HepG2 (cell line): ENCODE measurements around the gene LIN28A. TPM values are rescaled to one million over a fixed set of nuclear protein-coding genes. Genes with fewer than 3 reads are reported as not detected.

Source experiments
- HOXA9 ChIP-seq: sonication (generic); formaldehyde crosslinking; IDR thresholded peaks from 2 replicates; pipeline ENCODE4 v1.8.1; 2022; ENCODE audit warnings: missing genetic modification reagents, mild to moderate bottlenecking, moderate library complexity, borderline replicate concordance
- LCORL ChIP-seq, 2 experiments: fragments of 450-650 bp in 1 of 2; sonication (generic) in 1 of 2; formaldehyde crosslinking in 1 of 2; IDR thresholded peaks; 2 replicates each; pipeline versions ENCODE4 v1.5.0 to v1.6.1; 2017 to 2020; ENCODE audit warnings: antibody characterized with exemption in 1 of 2, missing genetic modification reagents in 1 of 2
- MTA3 ChIP-seq: sonication (generic); formaldehyde crosslinking; IDR thresholded peaks from 2 replicates; pipeline ENCODE4 v1.4.0; 2020; ENCODE audit warnings: missing genetic modification reagents
- PCBP2 ChIP-seq: fragments of 200-400 bp; formaldehyde crosslinking; optimal IDR thresholded peaks from 2 replicates; pipeline ENCODE3; 2018; ENCODE audit warnings: low read length, low read depth; ENCODE audit not compliant: poor library complexity, severe bottlenecking
- SP2 ChIP-seq: sonication (generic); formaldehyde crosslinking; IDR thresholded peaks from 2 replicates; pipeline ENCODE4 v1.5.1; 2020; ENCODE audit warnings: mild to moderate bottlenecking, missing genetic modification reagents
- ZNF572 ChIP-seq: sonication (generic); formaldehyde crosslinking; IDR thresholded peaks from 2 replicates; pipeline ENCODE4 v1.5.1; 2020; ENCODE audit warnings: mild to moderate bottlenecking, missing genetic modification reagents
- ZNF724P ChIP-seq: sonication (generic); formaldehyde crosslinking; IDR thresholded peaks from 2 replicates; pipeline ENCODE4 v1.8.0; 2022; ENCODE audit warnings: missing genetic modification reagents, borderline replicate concordance
- ZNF776 ChIP-seq: sonication (generic); formaldehyde crosslinking; IDR thresholded peaks from 2 replicates; pipeline ENCODE4 v1.4.0; 2020; ENCODE audit warnings: mild to moderate bottlenecking, missing genetic modification reagents
- ZSCAN30 ChIP-seq: sonication (generic); formaldehyde crosslinking; IDR thresholded peaks from 2 replicates; pipeline ENCODE4 v1.5.0; 2020; ENCODE audit warnings: mild to moderate bottlenecking, missing genetic modification reagents
- polyA plus RNA-seq, 8 experiments: library from polyadenylated mRNA; depleted of rRNA in 3 of 8; stranded (reverse) in 7 of 8; unstranded in 1 of 8; fragments of >200 nt; fragmentation: Illumina TruSeq in 4 of 8; extraction: Trizol in 4 of 8; gene quantifications; 2 replicates each; pipeline versions ENCODE4 v1.2.1 to v1.2.3, GENCODE V29; 2011 to 2016; ENCODE audit warnings: low read depth in 4 of 8, missing spikeins in 1 of 8, mixed read lengths in 1 of 8; ENCODE audit not compliant: insufficient read depth in 1 of 8
- total RNA-seq, 5 experiments: library from RNA; depleted of rRNA; stranded (reverse); fragments of >200 nt; fragmentation: Illumina TruSeq; extraction: Trizol; gene quantifications; 2 replicates each; pipeline ENCODE4 v1.2.3, GENCODE V29; 2016; ENCODE audit warnings: low read depth in 1 of 5
- TF ChIP-seq, protein P1 (sequence below): sonication (generic); formaldehyde crosslinking; IDR thresholded peaks from 2 replicates; pipeline ENCODE4 v1.5.1; 2020; ENCODE audit warnings: mild to moderate bottlenecking, missing genetic modification reagents, borderline replicate concordance
- TF ChIP-seq, protein P2 (sequence below): IDR thresholded peaks from 2 replicates; pipeline ENCODE4 v1.6.1; 2016; ENCODE audit warnings: mild to moderate bottlenecking, missing biosample characterization, missing genetic modification reagents
- TF ChIP-seq, protein P3 (sequence below): IDR thresholded peaks from 2 replicates; pipeline ENCODE4 v1.6.1; 2016; ENCODE audit warnings: low read depth, control low read depth
- TF ChIP-seq, protein P4 (sequence below): sonication (generic); formaldehyde crosslinking; IDR thresholded peaks from 2 replicates; pipeline ENCODE4 v1.4.0; 2020; ENCODE audit warnings: missing genetic modification reagents, borderline replicate concordance
- TF ChIP-seq, protein P5 (sequence below): sonication (generic); formaldehyde crosslinking; IDR thresholded peaks from 2 replicates; pipeline ENCODE4 v1.8.0; 2022; ENCODE audit warnings: mild to moderate bottlenecking, missing genetic modification reagents

LIN28A gene
- total and polyA plus RNA-seq, 2 of the 13 experiments (the other 11 are each of a cell fraction or from before 2014, with no cell fraction given), result not detected

DNA sequence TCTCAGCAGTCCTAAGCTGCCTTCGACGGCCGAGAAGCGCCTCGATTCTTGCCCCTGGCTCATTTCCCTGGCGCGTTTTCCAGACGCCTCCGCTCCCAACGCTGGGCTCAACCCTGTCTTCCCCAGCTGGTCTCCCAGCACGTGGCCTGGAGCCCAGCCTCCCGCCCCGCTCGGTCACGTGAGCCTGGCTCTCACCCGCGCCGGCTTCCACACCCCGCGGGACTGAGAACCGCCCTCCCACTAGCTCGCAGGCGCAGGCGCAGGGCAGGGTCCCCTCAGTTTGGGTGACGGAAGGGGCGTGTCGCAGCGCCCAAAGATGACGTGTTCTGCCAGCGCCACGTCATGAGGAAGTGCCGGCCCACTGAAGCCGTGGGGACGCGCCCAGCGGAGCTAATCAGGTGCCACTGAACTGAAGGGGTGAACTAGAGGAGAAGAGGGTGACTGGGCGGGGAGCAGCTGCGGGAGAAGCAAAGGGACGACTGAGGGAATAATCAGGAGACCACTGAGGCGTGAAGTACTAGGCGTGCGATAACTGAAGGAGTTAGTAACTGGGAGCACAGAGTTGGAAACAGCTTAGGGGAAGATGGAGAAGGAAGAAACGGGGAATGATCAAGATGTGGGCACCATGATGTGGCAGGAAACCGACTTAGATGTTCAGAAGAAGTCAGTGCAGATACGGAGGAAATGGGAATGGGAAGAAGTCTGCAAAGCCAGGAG, 21.5 kb downstream of the LIN28A start, which contains the start of gene DHDDS (continued):
- TF ChIP-seq LCORL (IDR thresholded peaks at IDR 0.05), result no peak
- peak; percentile 86 for TF ChIP-seq LCORL (CRISPR knock-in tag; IDR thresholded peaks at IDR 0.05)
- peak; percentile 92; the same call in 1 of the 2 replicates for TF ChIP-seq ZNF776 (CRISPR knock-in tag)
- 0 out of 2 replicates have a peak, but pooled peaks have one; percentile 46 for TF ChIP-seq SP2 (CRISPR knock-in tag)
- TF ChIP-seq, protein P1, sequence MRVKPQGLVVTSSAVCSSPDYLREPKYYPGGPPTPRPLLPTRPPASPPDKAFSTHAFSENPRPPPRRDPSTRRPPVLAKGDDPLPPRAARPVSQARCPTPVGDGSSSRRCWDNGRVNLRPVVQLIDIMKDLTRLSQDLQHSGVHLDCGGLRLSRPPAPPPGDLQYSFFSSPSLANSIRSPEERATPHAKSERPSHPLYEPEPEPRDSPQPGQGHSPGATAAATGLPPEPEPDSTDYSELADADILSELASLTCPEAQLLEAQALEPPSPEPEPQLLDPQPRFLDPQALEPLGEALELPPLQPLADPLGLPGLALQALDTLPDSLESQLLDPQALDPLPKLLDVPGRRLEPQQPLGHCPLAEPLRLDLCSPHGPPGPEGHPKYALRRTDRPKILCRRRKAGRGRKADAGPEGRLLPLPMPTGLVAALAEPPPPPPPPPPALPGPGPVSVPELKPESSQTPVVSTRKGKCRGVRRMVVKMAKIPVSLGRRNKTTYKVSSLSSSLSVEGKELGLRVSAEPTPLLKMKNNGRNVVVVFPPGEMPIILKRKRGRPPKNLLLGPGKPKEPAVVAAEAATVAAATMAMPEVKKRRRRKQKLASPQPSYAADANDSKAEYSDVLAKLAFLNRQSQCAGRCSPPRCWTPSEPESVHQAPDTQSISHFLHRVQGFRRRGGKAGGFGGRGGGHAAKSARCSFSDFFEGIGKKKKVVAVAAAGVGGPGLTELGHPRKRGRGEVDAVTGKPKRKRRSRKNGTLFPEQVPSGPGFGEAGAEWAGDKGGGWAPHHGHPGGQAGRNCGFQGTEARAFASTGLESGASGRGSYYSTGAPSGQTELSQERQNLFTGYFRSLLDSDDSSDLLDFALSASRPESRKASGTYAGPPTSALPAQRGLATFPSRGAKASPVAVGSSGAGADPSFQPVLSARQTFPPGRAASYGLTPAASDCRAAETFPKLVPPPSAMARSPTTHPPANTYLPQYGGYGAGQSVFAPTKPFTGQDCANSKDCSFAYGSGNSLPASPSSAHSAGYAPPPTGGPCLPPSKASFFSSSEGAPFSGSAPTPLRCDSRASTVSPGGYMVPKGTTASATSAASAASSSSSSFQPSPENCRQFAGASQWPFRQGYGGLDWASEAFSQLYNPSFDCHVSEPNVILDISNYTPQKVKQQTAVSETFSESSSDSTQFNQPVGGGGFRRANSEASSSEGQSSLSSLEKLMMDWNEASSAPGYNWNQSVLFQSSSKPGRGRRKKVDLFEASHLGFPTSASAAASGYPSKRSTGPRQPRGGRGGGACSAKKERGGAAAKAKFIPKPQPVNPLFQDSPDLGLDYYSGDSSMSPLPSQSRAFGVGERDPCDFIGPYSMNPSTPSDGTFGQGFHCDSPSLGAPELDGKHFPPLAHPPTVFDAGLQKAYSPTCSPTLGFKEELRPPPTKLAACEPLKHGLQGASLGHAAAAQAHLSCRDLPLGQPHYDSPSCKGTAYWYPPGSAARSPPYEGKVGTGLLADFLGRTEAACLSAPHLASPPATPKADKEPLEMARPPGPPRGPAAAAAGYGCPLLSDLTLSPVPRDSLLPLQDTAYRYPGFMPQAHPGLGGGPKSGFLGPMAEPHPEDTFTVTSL (CRISPR knock-in tag), result no peak
- no peak for TF ChIP-seq PCBP2
- TF ChIP-seq, protein P2, sequence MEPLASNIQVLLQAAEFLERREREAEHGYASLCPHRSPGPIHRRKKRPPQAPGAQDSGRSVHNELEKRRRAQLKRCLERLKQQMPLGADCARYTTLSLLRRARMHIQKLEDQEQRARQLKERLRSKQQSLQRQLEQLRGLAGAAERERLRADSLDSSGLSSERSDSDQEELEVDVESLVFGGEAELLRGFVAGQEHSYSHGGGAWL (CRISPR knock-in tag), result peak; percentile 99
- TF ChIP-seq ZSCAN30 (CRISPR knock-in tag), result no peak
- TF ChIP-seq, protein P3, sequence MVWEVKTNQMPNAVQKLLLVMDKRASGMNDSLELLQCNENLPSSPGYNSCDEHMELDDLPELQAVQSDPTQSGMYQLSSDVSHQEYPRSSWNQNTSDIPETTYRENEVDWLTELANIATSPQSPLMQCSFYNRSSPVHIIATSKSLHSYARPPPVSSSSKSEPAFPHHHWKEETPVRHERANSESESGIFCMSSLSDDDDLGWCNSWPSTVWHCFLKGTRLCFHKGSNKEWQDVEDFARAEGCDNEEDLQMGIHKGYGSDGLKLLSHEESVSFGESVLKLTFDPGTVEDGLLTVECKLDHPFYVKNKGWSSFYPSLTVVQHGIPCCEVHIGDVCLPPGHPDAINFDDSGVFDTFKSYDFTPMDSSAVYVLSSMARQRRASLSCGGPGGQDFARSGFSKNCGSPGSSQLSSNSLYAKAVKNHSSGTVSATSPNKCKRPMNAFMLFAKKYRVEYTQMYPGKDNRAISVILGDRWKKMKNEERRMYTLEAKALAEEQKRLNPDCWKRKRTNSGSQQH (CRISPR knock-in tag), result peak; percentile 84; the same call in 1 of the 2 replicates
- TF ChIP-seq ZNF724P (CRISPR knock-in tag), result peak; percentile 92
- TF ChIP-seq, protein P4, sequence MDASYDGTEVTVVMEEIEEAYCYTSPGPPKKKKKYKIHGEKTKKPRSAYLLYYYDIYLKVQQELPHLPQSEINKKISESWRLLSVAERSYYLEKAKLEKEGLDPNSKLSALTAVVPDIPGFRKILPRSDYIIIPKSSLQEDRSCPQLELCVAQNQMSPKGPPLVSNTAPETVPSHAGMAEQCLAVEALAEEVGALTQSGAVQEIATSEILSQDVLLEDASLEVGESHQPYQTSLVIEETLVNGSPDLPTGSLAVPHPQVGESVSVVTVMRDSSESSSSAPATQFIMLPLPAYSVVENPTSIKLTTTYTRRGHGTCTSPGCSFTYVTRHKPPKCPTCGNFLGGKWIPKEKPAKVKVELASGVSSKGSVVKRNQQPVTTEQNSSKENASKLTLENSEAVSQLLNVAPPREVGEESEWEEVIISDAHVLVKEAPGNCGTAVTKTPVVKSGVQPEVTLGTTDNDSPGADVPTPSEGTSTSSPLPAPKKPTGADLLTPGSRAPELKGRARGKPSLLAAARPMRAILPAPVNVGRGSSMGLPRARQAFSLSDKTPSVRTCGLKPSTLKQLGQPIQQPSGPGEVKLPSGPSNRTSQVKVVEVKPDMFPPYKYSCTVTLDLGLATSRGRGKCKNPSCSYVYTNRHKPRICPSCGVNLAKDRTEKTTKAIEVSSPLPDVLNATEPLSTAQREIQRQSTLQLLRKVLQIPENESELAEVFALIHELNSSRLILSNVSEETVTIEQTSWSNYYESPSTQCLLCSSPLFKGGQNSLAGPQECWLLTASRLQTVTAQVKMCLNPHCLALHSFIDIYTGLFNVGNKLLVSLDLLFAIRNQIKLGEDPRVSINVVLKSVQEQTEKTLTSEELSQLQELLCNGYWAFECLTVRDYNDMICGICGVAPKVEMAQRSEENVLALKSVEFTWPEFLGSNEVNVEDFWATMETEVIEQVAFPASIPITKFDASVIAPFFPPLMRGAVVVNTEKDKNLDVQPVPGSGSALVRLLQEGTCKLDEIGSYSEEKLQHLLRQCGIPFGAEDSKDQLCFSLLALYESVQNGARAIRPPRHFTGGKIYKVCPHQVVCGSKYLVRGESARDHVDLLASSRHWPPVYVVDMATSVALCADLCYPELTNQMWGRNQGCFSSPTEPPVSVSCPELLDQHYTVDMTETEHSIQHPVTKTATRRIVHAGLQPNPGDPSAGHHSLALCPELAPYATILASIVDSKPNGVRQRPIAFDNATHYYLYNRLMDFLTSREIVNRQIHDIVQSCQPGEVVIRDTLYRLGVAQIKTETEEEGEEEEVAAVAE (CRISPR knock-in tag), result peak; percentile 88
- TF ChIP-seq, protein P5, sequence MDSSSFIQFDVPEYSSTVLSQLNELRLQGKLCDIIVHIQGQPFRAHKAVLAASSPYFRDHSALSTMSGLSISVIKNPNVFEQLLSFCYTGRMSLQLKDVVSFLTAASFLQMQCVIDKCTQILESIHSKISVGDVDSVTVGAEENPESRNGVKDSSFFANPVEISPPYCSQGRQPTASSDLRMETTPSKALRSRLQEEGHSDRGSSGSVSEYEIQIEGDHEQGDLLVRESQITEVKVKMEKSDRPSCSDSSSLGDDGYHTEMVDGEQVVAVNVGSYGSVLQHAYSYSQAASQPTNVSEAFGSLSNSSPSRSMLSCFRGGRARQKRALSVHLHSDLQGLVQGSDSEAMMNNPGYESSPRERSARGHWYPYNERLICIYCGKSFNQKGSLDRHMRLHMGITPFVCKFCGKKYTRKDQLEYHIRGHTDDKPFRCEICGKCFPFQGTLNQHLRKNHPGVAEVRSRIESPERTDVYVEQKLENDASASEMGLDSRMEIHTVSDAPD (CRISPR knock-in tag), result peak; percentile 69; the same call in 1 of the 2 replicates
- no peak for TF ChIP-seq MTA3 (CRISPR knock-in tag)
- TF ChIP-seq ZNF572 (CRISPR knock-in tag), result no peak
- TF ChIP-seq HOXA9 (CRISPR knock-in tag), result peak; percentile 78; the same call in 1 of the 2 replicates
